ENCODE results near the gene RP9.
"Not testable (repeated sequence)": the region's sequence is repeated elsewhere in the genome, so short reads cannot be mapped to it uniquely, and the experiment has no call there.

RP9 gene

DNA sequence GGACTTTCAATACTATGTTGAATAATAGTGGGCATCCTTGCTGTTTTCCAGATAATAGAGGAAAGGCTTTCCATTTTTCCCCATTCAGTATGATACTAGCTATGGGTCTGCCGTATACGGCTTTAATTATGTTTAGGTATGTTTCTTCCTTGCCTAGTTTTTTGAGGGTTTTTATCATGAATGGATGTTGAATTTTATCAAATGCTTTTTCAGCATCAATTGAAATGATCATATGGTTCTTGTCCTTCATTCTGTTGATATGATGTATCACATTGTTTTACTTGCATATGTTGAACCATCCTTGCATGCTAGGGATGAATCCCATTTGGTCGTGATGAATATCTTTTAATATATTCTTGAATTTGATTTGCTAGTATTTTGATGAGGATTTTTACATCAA lies 9.2 kb upstream of the RP9 start:
- no peak overlapping the region for H3K4me3 Mint-ChIP-seq
- H3K27me3 Mint-ChIP-seq = peaks cover 31% of the 10 kb centered on the region
- H3K27ac Mint-ChIP-seq = no peak overlapping the region
- ATAC-seq = no peak
- peaks cover 5% of the 10 kb centered on the region for H3K9me3 Mint-ChIP-seq
- H3K36me3 Mint-ChIP-seq = peaks cover 13% of the 10 kb centered on the region
- no peaks in the 10 kb centered on the region for H3K4me1 Mint-ChIP-seq

DNA sequence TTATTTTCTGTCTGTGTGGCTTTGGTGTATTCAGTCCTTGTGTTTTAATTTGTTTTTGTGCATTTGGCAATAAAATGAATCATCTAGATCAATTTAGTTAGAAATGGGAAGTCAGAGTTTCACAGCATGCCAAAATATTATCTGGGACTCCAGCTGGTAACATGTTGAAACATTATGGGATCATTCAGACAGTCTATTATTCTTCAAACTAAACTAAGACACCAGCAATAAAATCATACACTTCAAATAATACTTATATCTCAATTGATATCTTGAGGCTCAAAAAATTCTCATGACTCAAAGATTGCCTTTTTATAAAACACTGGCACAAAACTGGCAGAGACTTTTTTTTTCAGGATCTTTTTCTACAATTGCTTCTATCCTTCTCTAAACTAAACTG lies 5.8 kb upstream of the RP9 start:
- H3K36me3 Mint-ChIP-seq = peaks cover 13% of the 10 kb centered on the region
- no peak for ATAC-seq
- no peak overlapping the region for H3K4me3 Mint-ChIP-seq
- H3K27me3 Mint-ChIP-seq = peaks cover 13% of the 10 kb centered on the region
- H3K4me1 Mint-ChIP-seq = no peaks in the 10 kb centered on the region
- H3K9me3 Mint-ChIP-seq = peaks cover 5% of the 10 kb centered on the region
- no peak overlapping the region for H3K27ac Mint-ChIP-seq

DNA sequence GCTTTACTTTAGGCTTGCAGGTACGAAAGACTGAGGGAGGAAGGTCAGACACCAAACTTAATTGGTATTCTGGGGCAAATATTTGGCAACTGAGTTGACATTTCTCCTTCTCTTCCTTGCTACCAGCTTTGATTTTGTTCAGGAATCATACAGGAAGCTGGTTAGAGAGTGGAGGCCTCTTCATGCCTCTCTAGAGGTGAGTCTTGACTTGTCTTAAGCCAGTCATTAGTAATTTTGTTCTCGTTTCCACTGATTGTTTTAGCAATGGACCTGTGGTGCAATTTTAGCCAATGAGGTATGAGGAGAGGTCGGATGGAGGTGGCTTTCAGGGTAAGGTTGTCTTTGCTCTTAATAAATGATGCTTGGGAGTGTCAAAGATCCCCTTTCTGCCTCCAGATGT lies 2.4 kb upstream of the RP9 start:
- no peaks in the 10 kb centered on the region for H3K9me3 Mint-ChIP-seq
- H3K4me1 Mint-ChIP-seq = peaks cover 19% of the 10 kb centered on the region
- no peak overlapping the region for H3K27ac Mint-ChIP-seq
- H3K27me3 Mint-ChIP-seq = no peaks in the 10 kb centered on the region
- no peak for ATAC-seq
- H3K4me3 Mint-ChIP-seq = no peak overlapping the region
- no peaks in the 10 kb centered on the region for H3K36me3 Mint-ChIP-seq

DNA sequence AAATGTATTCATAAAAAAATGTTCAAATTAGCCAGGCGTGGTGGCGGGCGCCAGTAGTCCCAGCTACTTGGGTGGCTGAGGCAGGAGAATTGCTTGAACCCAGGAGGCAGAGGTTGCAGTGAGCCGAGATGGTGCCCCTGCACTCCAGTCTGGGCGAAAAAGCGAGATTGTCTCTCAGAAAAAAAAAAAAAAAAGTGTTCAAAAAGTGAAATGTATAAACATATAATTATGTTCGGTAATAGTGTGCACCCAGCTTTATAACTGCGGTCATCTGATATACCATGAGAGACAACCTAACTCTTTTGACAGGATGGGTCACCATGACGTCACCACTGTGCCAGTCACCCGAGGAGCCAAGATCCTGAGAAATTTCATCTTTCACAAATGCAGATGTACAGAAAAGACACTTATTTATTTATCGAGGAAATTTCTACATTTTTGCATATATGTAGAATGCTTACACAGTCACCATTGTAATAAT lies 594 bp upstream of the RP9 start:
- Mint-ChIP-seq H3K27ac (peak overlapping the region; percentile 93), H3K4me1 (peaks cover 36% of the 10 kb centered on the region), H3K9me3 (no peaks in the 10 kb centered on the region), H3K27me3 (no peaks in the 10 kb centered on the region), H3K4me3 (peak overlapping the region; percentile 74), H3K36me3 (no peaks in the 10 kb centered on the region)
- ATAC-seq = no peak

DNA sequence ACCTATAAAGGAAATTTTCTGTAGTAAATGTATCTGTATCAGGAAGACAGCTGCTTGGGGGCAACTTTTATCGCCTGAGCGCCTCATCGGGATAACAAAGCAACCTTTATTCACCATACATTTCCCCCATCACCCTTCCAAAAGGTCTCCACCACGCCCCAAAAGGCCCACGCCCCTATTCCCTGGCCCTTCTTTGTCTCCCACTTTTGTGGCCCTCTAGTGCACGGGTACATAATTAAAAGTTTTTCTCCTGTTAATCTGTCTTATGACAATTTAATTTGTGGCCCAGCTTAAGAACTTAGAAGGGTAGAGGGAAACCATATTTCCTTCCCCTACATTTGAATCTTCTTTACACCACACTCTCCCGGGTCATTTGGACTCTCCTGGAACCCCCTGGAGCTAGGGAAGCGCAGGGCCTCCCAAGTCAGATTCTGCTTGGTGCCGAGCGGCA lies 625 bp downstream of the RP9 start:
- peak overlapping the region; percentile 93 for H3K27ac Mint-ChIP-seq
- H3K27me3 Mint-ChIP-seq = no peaks in the 10 kb centered on the region
- peak; percentile 28 for ATAC-seq
- H3K4me1 Mint-ChIP-seq = peaks cover 47% of the 10 kb centered on the region
- peak overlapping the region; percentile 92 for H3K4me3 Mint-ChIP-seq
- H3K36me3 Mint-ChIP-seq = peaks cover 7% of the 10 kb centered on the region
- no peaks in the 10 kb centered on the region for H3K9me3 Mint-ChIP-seq

DNA sequence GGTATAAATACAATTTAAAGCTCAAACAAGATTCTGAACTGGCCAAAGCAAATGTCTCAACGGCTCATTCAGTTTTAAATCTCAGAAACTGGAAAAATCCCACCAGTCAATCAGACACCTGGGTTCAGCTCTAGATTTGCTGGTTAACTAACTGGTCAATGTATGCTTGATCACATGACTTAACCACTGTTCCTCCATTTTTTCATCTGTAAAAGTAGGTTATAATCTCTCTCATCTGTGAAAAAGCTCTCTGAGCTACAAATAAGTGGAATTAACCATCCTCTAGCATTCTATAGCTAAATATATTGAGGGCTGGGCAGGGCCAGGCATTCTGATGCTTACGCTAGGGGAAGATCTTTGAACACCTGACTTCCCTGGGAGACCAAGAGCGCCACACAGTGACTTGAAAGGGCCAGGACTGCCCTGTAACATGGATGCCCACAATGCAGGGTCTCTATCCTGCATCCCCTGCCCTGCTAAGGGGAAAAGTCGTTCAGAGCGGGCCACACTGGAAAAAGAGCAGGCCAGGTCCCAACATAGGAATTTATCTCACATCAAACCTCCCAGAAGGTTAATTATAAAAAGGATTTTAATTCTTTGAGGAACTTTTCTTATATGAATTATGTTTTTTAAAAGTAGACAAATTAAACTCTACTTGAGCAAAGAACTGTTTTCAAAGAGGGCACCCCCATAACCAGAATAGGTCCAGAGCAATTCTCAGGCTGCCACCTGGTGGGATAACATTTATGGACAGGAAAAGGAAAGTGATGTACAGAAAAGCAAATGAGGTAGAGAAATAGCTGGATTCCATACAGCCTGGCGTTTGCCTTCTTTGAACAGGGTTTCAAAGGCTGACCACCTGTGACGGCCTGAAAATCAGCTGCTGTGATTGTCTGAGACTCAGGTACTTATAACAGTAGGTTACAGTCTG lies 1.8 kb downstream of the RP9 start:
- H3K27me3 Mint-ChIP-seq = no peaks in the 10 kb centered on the region
- H3K9me3 Mint-ChIP-seq = no peaks in the 10 kb centered on the region
- peaks cover 51% of the 10 kb centered on the region for H3K4me1 Mint-ChIP-seq
- peak overlapping the region; percentile 92 for H3K4me3 Mint-ChIP-seq
- ATAC-seq = no peak
- H3K27ac Mint-ChIP-seq = peak overlapping the region; percentile 93
- H3K36me3 Mint-ChIP-seq = peaks cover 19% of the 10 kb centered on the region

DNA sequence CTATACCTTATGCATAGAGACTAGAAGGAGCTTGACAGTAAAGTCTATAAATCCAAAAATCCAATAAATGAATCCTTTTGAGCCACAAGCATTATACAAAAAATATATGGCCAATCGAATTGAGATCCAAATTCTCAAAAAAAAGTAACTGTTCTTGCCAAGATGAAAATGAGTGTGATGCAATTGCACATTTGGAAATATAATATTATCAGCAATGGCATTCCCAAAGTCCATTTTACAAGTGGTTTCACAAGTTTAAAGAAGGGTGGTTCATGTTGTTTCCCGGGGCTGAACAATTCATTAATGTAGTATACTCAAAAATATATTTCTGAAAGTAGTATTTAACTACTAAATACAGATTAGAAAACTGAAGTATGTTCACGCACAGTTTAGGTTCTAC lies 7.3 kb downstream of the RP9 start:
- Mint-ChIP-seq H3K27ac (peak overlapping the region; percentile 94), H3K9me3 (no peaks in the 10 kb centered on the region), H3K4me1 (peaks cover 66% of the 10 kb centered on the region), H3K27me3 (no peaks in the 10 kb centered on the region), H3K4me3 (no peak overlapping the region), H3K36me3 (peaks cover 48% of the 10 kb centered on the region)
- no peak for ATAC-seq

DNA sequence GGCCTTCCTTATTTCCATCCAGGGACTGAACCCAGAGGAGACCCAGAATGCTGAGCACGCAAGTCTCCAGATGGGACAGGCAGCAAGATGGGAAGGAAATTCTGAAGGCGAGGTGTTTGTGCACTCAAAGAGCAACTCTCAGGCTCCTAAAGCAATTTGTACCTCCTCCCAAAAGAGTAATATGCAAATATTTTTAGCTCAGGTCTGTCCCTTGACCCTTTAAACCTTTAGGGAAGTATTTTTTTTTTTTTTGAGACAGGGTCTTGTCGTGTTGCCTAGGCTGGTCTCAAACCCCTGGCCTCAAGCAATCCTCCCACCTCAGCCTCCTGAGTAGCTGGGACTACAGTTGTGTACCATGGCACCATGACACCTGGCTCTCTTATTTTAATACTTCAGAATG lies 8.4 kb downstream of the RP9 start:
- no peaks in the 10 kb centered on the region for H3K27me3 Mint-ChIP-seq
- ATAC-seq = no peak
- H3K36me3 Mint-ChIP-seq = peaks cover 58% of the 10 kb centered on the region
- no peak overlapping the region for H3K4me3 Mint-ChIP-seq
- peaks cover 54% of the 10 kb centered on the region for H3K4me1 Mint-ChIP-seq
- H3K27ac Mint-ChIP-seq = peak overlapping the region; percentile 94
- H3K9me3 Mint-ChIP-seq = no peaks in the 10 kb centered on the region

DNA sequence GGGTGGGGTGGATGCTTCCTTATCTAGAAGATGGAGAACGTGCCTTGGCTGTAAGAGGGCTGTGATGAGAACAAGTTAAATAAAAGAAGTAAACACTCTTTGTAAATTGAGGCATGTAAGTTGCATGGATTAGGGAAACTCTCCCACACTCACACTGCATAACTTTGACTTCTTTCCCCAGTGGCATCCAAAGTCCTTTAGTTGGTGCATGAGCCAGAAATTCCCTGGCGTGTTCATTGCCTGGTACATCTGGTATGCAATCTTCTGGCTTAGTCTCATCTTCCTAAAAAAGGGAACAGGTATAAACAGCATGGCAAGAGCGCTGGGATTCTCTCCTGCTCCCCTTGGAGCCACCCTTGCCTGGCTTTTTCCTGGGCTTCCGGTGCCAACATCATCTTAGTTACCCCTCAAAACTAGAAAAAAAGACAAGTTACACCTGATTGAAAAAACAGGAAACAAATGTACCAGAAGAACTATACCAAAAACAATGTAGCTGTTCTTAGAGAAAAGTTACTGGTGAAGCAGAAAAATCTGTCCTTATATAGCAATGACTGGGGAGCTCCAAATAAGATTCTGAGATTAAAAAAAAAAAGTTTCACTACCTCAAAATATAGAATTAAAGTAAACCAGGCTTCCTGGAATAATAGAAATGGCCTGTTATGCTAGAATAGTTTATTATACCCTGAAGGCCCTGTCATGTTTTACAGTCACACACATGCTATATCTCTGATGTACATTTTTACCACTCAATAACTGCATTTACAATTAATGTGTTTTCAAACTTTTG lies 9.9 kb downstream of the RP9 start:
- H3K4me1 Mint-ChIP-seq = peaks cover 43% of the 10 kb centered on the region
- H3K27ac Mint-ChIP-seq = peak overlapping the region; percentile 94
- ATAC-seq = peak; percentile 74
- H3K4me3 Mint-ChIP-seq = no peak overlapping the region
- peaks cover 69% of the 10 kb centered on the region for H3K36me3 Mint-ChIP-seq
- no peaks in the 10 kb centered on the region for H3K27me3 Mint-ChIP-seq
- H3K9me3 Mint-ChIP-seq = no peaks in the 10 kb centered on the region

DNA sequence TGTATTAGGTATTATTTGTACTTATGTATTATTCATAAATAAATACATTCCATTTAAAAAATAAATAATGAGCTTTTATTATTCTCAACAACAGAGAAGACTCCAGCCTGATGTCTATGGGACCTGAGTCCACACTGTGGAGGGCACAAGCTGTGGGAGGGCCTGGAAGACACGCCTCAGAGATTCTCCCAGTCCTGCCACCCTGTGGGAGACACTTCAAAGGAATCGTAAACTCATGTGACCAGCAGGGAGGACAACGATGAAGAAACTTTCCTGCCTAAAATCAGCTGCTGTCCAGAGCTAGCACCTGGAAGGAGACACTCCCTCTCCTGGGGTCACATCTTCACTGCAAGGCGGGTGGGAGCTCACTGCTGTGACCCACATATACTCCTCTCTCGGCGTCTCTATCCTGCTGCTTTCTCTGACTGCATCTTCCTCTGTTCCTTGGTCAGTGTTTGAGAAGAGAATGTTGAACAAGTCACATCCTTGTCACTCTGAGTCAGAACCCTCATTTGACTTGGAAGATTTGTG lies 14.4 kb downstream of the RP9 start:
- not testable (repeated sequence) for H3K27ac Mint-ChIP-seq, H3K4me3 Mint-ChIP-seq, H3K27me3 Mint-ChIP-seq, H3K9me3 Mint-ChIP-seq, ATAC-seq
- H3K4me1 Mint-ChIP-seq = peaks cover 15% of the 10 kb centered on the region
- H3K36me3 Mint-ChIP-seq = peaks cover 66% of the 10 kb centered on the region

DNA sequence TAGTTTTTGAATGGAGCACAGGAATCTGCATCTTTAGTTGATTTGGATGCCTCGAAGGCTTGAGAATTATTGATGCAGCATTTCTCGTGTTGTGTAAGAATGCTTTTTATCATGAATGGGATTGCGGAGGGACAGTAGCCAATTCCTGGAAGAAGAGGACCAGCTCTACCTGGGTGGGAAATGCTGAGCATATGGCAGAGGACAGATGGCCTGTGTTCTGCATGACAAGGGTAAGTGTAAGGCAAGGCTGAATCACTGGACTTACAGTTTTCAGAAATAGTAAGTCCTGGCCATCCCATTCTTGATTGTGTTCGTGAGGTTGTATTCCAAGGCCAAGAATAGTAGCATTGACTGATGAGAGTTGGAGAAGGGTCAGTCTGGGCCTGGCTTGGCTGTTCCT lies 15.9 kb downstream of the RP9 start:
- Mint-ChIP-seq H3K4me1 (peaks cover 10% of the 10 kb centered on the region), H3K4me3 (no peak overlapping the region), H3K36me3 (peaks cover 51% of the 10 kb centered on the region), H3K27me3 (no peaks in the 10 kb centered on the region), H3K9me3 (no peaks in the 10 kb centered on the region), H3K27ac (peak overlapping the region; percentile 2)
- ATAC-seq = no peak

DNA sequence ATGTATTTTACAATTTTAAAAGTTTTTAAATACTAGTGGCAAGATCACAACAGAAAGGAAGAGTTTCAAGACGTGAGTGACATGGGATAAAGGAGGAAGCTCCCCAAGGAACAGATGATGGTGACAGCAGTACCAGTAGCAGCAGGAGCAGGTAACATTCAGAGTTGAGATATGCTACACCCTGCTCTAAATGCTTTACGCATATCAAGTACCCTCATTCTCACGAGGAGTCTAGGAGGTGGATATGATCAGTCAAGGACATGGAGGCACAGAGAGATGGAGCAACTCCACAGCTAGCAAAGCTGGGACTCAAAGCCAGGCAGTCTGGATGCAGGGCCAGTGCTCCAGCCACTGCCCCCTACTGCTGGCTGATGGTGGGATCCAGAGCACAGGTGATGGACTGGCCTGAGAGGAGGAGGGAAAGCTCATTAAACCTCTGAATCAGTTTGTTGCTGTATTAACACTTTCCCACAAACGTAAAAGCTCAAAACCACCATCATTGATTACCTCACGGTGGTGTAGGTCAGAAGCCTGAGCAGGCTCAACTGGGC lies 17.5 kb downstream of the RP9 start:
- no peak for ATAC-seq
- no peak overlapping the region for H3K27ac Mint-ChIP-seq
- peaks cover 41% of the 10 kb centered on the region for H3K36me3 Mint-ChIP-seq

DNA sequence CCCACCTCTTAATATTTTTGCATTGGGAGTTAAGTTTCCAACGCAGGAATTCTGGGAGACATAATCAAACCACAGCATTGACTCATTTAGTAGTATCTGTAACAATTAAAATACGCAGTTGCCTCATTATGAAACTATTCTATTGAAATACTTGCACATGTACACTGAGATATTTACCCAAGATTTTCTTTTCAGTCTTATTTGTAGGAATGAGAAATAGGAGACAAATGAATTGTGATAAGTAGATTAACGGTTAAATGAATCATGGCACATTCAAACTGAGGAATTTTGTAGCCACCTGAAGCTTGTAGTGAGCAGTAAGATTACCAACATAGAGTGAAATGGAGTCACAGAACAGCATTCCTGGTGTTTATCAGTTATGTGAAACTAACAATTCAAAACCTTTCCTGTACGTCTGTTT lies 18.1 kb downstream of the RP9 start:
- Mint-ChIP-seq H3K4me3 (no peak overlapping the region), H3K9me3 (no peaks in the 10 kb centered on the region), H3K36me3 (peaks cover 37% of the 10 kb centered on the region), H3K27ac (no peak overlapping the region), H3K4me1 (peaks cover 10% of the 10 kb centered on the region), H3K27me3 (no peaks in the 10 kb centered on the region)
- no peak for ATAC-seq

More for the DNA sequence above, 17.5 kb downstream of the RP9 start:
- no peak overlapping the region for H3K4me3 Mint-ChIP-seq
- no peaks in the 10 kb centered on the region for H3K9me3 Mint-ChIP-seq
- no peaks in the 10 kb centered on the region for H3K27me3 Mint-ChIP-seq
- peaks cover 10% of the 10 kb centered on the region for H3K4me1 Mint-ChIP-seq

DNA sequence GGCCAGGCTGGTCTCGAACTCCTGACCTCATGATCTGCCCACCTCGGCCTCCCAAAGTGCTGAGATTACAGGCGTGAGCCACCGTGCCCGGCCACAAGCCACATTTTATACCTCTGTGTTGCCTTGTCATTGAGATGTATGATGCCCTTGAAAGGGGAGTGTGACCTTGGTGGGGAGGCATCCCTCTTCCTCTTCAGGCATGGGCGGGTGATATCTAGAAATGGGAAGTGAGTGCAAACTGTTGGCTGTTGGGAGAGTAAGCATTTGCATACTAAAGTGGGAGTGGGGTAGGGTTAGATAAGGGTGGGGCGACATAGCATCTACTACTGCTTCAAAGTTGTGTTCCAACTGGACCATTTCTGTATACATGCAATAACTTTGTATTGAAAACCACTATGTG lies 20.1 kb downstream of the RP9 start:
- ATAC-seq = no peak
- Mint-ChIP-seq H3K9me3 (no peaks in the 10 kb centered on the region), H3K4me1 (peaks cover 10% of the 10 kb centered on the region), H3K27me3 (no peaks in the 10 kb centered on the region), H3K4me3 (no peak overlapping the region), H3K27ac (no peak overlapping the region), H3K36me3 (peaks cover 20% of the 10 kb centered on the region)

DNA sequence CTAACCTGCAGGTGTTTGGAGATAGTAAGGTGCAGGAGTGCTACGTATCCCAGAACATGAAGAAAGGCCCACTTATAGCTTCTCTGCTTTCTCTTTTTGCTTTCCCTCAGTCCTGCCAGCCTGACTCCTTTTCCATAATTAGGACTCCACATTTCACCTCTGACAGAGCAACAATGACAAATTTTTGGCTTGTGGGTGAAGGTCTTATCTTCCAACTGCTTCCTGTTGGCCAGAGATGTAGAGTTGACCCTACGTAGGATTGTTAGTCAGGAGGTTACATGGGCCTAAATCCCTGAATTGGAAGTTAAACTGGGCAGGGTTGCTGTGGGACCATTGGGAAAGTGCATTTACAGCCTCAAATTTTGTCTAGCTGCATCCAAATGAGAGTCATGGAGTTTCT lies 21.3 kb downstream of the RP9 start:
- no peaks in the 10 kb centered on the region for H3K9me3 Mint-ChIP-seq
- H3K27me3 Mint-ChIP-seq = no peaks in the 10 kb centered on the region
- H3K36me3 Mint-ChIP-seq = peaks cover 7% of the 10 kb centered on the region
- no peak overlapping the region for H3K27ac Mint-ChIP-seq
- H3K4me3 Mint-ChIP-seq = no peak overlapping the region
- peaks cover 10% of the 10 kb centered on the region for H3K4me1 Mint-ChIP-seq
- no peak for ATAC-seq

Measured in stimulated activated memory B cell treated with anti-CD40 and anti-IgM and Interleukin-4, amounts not matched to agents 10 μg/mL and 1 μg/mL and 100 μg/mL, for 72 hours (primary cell).